NCI-H1417 (cell line): ENCODE data around the gene GMEB2.
"Not testable (repeated sequence)": the region's sequence is repeated elsewhere in the genome, so short reads cannot be mapped to it uniquely, and the experiment has no call there.

ENCODE experiments used
- DNase-seq, 3 experiments: peaks; one replicate each; lab custom pipeline; 2025; lab: John Stamatoyannopoulos, UW

Gene GMEB2

DNA sequence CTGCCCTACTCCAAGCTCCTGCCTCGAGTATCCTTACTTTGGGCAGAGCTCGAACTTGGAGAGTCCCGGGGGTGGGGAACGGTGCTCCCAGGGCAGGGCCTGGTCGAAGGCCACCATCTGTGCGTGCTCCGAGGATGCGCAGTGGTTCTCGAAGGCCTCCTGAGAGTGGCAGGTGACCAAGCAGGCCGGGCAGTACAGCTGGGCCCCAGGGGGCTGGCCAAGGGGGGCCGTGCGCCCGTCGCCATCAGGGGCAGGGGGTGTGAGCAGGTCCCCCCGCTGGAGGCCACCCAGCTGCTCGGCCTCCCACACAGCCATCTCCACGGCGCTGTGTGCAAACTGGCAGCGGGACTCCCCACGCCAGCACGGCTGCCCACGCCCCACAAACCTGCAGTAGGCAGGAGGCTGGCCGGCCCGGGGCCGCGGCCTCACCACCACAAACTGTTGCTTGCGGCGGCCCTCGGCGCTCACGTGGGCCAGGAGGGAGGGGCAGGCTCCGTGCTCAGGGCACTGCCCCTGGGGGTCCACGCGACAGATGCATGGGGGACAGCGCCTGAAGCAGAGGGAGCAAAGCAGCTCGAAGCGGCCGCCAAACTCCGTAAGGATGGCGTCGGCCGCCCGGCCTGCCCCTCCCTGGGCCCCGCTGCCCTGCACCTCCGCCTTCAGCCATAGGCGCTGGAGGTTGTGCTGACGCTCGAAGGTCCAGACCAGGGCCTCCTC, 54.7 kb downstream of the GMEB2 start:
- no peak for DNase-seq

GRCh38 chr20:63571087-63571478, 55.8 kb downstream of the GMEB2 start:
- DNase-seq, result not testable (repeated sequence)

- no peak for DNase-seq
Observed at GRCh38 chr20:63570281-63571086, 56.4 kb downstream of the GMEB2 start.

DNA sequence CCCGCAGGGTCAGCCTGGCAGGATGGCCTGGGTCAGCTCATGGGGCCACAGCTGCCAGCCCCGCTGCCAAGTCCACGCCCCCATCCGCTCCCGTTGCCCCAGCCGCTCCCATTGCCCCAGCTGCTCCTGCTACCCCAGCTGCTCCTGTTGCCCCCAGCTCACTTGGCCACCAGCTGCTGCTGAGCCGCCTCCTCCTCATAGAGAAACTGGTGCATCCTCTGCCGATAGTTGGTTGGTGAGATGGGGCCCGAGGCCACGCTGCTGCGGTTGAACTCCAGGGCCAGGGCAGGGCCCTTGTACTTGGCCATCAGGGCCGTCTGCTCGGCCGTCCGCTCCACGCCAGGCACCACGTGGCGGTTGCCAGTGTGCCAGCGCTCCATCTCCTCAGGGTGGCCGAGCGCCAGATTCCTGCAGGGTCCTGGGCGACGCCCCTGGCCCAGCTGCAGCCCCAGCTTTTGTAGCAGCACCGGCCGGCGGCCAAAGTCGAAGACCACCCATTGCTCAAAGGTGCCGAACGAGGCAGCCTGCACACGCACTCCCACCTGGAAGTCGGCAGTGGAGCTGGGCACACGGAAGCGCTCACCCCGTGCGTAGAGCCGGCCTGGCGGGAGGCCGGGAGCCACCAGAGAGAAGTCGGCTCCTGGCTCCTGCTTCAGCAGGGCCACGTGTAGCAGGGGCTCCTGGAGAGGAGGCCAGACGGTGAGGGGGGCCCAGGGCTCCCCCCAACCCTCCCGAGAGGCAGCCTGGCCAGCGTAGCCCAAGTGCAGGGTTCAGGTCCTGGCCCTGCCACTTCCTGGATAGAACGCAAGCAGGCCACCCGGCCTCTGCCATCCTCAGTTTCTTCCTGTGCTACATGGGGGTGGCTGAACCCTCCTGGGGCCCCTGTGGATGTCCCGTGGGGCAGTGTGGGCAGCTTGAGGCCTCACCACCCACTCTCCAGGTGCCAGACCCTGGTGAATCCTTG, 57.6 kb downstream of the GMEB2 start:
- DNase-seq, result no peak

- DNase-seq, result no peak
Observed at GRCh38 chr20:63568170-63568981, 58.5 kb downstream of the GMEB2 start.

GRCh38 chr20:63567386-63568169, 59.3 kb downstream of the GMEB2 start:
- no peak for DNase-seq

DNA sequence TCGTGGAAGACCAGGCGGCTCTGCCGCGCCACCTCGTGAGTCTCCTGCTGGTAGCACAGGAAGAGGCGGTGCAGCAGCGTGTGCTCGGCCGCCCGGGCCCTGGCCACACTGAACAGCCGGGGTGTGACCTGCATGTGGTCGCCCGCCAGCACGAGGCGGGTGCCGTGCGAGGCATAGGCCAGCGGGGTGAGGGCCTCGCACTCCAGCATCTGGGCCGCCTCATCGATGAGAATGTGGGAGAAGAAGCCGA, 59.8 kb downstream of the GMEB2 start:
- no peak for DNase-seq

GRCh38 chr20:63566395-63567135, 60.3 kb downstream of the GMEB2 start:
- no peak for DNase-seq

DNA sequence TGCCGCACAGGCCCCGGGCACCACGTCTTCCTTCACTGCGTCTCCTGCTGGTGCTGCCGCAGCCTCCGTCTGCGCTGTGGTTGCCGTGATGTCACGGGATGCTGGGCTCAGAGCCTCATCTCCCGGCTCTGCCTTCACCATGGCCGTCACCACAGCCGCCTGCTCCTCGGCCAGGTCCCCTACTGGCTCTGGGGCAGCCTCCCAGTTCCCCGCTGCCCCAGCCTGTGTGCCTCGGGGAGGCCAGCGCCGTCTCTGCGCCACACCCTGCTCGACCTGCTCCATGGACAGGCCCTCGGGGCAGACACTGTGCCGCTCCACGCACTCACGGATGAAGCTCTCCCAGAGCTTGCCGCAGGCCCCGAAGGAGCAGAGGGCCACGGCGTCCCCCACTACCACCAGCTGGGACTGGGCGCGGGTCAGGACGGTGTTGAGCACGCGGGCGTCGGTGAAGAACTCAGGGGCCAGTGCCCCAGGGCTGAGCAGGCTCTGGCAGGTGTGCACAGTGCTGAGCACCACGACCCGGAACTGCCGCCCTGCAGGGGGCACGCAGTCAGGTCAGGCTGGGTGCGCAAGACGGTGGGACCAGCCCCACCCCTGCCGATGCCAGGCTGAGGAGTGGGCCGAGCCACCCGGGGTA, 61.1 kb downstream of the GMEB2 start:
- DNase-seq, result no peak

DNA sequence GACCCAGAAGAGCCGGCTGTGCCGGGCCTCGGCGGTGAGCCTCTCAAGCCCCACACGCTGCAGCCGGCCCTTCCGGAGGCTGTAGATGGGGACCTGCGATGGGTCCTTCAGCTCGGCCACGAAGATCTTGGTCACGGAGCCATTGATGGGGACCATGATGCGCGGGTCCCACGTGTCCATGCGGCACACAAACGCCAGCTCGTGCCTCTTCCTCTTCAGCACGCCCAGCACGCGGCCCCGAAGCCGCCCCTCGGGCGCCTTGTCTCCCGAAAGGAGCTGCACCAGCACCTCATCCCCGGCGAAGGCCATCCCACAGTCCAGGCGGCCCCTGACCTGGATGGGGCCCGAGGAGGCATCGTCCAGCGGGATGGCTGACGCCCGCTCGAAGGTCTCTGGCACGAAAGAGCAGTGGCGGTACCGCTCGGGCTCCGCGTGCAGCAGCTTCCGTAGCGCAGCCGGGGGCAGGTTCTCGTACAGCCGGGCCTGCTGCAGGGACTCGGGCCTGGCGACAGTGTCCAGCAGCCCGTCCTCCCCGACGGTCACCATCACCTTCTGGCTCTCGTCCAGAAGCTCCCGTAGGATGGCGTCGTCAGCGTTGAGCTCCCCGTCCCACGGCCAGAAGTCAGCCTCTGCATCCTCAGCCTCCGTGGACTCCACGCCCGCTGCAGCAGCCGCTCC, 61.7 kb downstream of the GMEB2 start:
- no peak for DNase-seq

DNA sequence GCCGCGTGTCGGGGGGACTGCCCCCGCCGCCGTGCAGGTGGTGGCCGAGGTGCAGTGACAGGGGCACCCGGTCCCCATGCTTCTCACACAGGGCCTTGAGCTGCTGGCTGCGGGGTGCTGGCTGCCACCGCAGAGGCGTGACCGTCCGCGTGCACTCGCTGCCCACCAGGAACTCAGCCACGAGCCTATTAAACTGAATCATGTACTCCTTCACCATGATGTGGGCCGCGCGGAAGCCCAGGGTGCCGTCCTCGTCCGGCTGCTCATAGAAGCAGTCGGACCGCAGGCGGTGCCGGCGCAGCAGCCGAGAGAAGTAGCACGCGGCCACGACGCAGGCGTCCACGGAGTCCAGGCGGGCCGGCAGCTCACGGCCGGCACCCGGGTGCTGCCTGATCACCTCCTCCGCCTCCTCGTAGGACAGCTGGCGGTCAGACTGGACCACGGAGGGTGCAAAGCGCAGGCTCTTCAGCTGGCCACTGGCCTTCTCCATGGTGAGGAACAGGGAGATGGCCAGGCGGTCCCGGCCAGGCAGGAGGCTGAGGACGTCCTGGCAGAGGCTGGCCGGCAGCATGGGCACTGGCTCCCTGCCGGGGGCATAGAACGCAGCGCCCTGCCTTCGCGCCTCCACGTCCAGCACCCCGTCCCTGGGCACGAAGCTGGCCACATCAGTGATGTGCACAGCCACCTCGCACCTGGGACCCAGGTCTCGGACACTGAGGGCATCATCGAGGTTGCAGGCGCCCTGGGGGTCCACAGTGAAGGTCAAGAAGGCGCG, 62.7 kb downstream of the GMEB2 start:
- no peak for DNase-seq

GRCh38 chr20:63563225-63563935, 63.5 kb downstream of the GMEB2 start:
- DNase-seq, result peak in 1 of 3 experiments; percentile 54

DNA sequence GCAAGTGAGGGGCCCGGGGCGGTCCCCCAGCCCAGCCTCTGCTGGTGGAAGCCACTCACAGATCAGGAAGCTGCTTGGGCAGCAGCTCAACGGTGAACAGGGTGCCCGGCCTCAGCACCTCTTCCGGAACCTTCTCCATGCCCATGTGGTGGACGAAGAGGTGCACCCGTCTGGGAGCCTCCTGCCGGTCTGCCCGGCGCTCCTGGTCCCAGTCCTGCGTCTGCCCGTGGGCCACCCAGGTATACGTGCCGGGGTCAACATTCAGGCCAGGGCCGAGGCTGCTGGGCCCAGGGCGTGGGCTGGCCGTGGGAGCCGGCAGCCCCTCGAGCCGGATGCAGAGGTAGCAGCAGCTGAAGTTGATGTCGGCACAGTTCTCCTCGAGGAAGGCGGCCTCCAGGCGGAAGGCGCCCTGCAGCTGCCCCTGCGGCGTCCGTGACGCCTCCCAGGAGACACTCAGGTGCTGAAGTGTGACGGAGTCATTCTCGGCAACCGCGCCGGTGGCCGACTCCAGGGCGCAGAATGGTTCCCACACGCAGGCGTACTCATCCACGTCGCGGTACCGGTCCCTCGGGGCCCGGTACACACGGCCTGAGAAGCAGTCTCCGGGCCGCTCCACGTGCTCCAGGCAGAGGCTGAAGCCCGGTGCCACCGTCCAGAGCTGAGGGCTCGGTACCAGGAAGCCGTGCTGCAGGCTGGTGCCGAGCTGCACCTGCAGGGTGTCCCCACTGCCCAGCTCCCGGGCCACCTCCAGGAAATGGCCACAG, 64.3 kb downstream of the GMEB2 start:
- peak in 1 of 3 experiments; percentile 68 for DNase-seq

- no peak for DNase-seq
Observed at GRCh38 chr20:63561624-63562396, 65.1 kb downstream of the GMEB2 start.

DNA sequence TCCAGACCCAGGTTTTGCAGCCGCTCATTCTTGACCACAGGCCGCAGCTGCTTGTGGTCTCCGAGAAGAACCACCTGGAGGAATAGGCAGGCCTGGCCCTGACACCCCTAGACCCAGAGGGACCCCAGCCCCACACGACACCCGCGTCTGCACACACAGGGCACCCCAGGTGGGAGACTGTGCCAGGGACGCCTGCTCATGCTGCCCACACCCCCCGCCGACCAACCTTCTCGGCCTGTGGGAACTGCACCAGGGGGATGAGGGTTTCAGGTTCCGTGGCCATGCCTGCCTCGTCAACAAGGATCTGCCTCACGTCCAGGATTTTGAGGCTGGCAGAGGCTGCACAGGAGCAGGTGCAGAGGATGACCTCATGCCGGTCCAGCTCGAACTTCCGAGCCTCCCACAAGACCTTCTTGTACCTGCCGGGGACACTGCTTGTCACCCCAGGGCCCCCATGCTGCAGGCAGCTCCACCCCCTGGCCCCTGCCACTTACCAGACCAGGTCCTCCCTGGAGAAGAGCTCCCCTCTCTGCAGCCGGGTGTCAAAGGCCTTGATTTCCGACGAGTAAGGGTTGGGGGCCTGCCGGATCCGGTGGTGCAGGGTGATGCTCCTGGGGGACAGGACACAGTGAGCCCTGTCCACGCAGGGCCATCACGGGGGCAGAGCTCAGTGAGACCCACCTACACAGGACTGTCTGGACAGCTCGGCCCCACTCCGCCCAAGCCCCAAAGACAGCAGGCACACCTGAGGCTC, 65.9 kb downstream of the GMEB2 start:
- DNase-seq, result no peak
